Activated CD4-positive, alpha-beta T cell treated with anti-CD3 and anti-CD28 coated beads, Interleukin-2, Interleukin-6, amounts not matched to agents 100 ng/mL and 50 ng/mL, durations not matched to agents 16 hours and 8 hours (primary cell): ENCODE measurements around the gene NEMF.
"Not testable (repeated sequence)": the region's sequence is repeated elsewhere in the genome, so short reads cannot be mapped to it uniquely, and the experiment has no call there.

ENCODE experiments used
- DNase-seq: peaks from one replicate; pipeline ENCODE4 v3.0.0-alpha.2; 2020

NEMF gene

GRCh38 chr14:49816118-49816517, 36.5 kb downstream of the NEMF start:
- DNase-seq, result not testable (repeated sequence)

- no peak for DNase-seq
Observed at GRCh38 chr14:49808780-49809179, 43.8 kb downstream of the NEMF start.

GRCh38 chr14:49796025-49796424, 56.6 kb downstream of the NEMF start:
- DNase-seq, result no peak

- no peak for DNase-seq
Observed at GRCh38 chr14:49792618-49793017, 60.0 kb downstream of the NEMF start.

GRCh38 chr14:49786315-49786714, 66.3 kb downstream of the NEMF start:
- DNase-seq, result no peak

GRCh38 chr14:49783394-49784014, 69.1 kb downstream of the NEMF start:
- no peak for DNase-seq

- DNase-seq, result not testable (repeated sequence)
Observed at GRCh38 chr14:49781040-49781439, 71.5 kb downstream of the NEMF start.

GRCh38 chr14:49778421-49778820, 74.2 kb downstream of the NEMF start:
- DNase-seq, result no peak

GRCh38 chr14:49774106-49774505, 78.5 kb downstream of the NEMF start:
- no peak for DNase-seq

- DNase-seq, result not testable (repeated sequence)
Observed at GRCh38 chr14:49771691-49772090, 80.9 kb downstream of the NEMF start.

- DNase-seq, result no peak
Observed at GRCh38 chr14:49770212-49770817, 82.3 kb downstream of the NEMF start.

- DNase-seq, result no peak
Observed at GRCh38 chr14:49769581-49770211, 82.9 kb downstream of the NEMF start.

- no peak for DNase-seq
Observed at GRCh38 chr14:49769171-49769570, 83.4 kb downstream of the NEMF start.

- peak; percentile 80 for DNase-seq
Observed at GRCh38 chr14:49768301-49769121, 84.1 kb downstream of the NEMF start.

- DNase-seq, result peak; percentile 93
Observed at GRCh38 chr14:49767571-49768300, 84.9 kb downstream of the NEMF start, which contains the start of gene KLHDC2. KLHDC2 (plus strand) TSS chr14:49768153; CDS start chr14:49768469, 316 bp downstream.

GRCh38 chr14:49767270-49767570, 85.4 kb downstream of the NEMF start:
- DNase-seq, result no peak

- no peak for DNase-seq
Observed at GRCh38 chr14:49766839-49767238, 85.7 kb downstream of the NEMF start.

- no peak for DNase-seq
Observed at GRCh38 chr14:49761839-49762551, 90.6 kb downstream of the NEMF start.

GRCh38 chr14:49755378-49755777, 97.2 kb downstream of the NEMF start:
- no peak for DNase-seq

- DNase-seq, result no peak
Observed at GRCh38 chr14:49754570-49755097, 98.0 kb downstream of the NEMF start.

GRCh38 chr14:49746476-49746875, 106.1 kb downstream of the NEMF start:
- not testable (repeated sequence) for DNase-seq

GRCh38 chr14:49745191-49745590, 107.4 kb downstream of the NEMF start:
- no peak for DNase-seq
